ENCODE results near the gene IFNGR1.
"Not testable (repeated sequence)": the region's sequence is repeated elsewhere in the genome, so short reads cannot be mapped to it uniquely, and the experiment has no call there.

Gene IFNGR1

DNA sequence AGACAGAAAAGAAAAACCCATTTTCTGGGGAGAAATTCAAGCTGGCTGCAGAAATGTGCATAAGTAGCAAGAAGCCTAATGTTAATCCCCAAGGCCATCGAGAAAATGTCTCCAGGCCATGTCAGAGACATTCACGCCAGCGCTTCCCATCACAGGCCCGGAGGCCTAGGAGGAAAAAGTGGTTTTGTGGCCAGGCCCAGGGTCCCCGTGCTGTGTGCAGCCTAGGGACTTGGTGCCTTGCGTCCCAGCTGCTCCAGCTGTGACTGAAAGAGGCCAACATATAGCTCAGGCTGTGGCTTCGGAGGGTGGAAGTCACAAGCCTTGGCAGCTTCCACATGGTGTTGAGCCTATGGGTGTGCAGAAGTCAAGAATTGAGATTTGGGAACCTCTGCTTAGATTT, 10.9 kb downstream of the IFNGR1 start:
- no peak for DNase-seq

DNA sequence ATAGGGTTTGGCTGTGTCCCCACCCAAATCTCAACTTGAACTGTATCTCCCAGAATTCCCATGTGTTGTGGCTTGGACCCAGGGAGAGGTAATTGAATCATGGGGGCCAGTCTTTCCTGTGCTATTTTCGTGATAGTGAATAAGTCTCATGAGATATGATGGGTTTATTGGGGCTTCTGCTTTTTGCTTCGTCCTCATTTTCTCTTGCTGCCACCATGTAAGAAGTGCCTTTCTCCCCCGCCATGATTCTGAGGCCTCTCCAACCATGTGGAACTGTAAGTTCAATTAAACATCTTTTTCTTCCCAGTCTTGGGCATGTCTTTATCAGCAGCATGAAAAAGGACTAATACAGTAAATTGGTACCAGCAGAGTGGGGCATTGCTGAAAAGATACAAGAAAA, 11.7 kb downstream of the IFNGR1 start:
- not testable (repeated sequence) for DNase-seq

DNA sequence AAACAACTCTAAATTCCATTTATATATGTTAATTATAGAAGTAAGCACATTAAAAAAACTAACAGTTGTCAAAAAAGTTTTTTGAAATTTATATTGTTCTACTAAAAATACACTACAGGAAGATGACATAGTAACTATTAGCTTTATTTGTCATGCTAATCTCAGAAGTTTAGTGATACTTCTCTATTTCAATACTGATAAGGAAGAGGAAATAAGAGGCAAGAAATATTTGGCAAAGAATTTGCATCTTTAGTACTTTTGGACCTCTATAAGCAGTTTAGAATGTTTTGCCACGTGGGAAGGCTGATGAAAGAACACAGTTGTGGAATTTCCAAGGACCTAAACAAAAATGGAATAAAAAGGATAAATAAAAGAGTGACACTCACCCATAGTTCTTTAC, 12.6 kb downstream of the IFNGR1 start:
- DNase-seq = no peak

DNA sequence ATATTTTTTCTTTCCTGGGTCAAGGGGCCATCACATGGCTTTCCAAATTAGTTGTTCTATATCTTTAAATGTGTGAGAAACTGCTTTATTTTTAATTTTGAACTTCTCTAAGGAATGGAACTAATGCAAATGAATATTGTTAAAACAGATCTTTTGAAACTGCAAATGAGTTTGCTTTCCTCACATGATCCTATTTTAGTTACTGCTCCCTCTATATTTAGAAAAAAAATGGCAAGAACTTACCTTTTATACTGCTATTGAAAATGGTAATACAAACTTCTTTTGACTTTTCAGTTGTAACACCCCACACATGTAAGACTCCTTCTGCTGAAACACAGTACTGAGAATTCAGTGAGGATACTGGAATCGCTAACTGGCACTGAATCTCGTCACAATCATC, 15.9 kb downstream of the IFNGR1 start:
- DNase-seq = no peak

DNA sequence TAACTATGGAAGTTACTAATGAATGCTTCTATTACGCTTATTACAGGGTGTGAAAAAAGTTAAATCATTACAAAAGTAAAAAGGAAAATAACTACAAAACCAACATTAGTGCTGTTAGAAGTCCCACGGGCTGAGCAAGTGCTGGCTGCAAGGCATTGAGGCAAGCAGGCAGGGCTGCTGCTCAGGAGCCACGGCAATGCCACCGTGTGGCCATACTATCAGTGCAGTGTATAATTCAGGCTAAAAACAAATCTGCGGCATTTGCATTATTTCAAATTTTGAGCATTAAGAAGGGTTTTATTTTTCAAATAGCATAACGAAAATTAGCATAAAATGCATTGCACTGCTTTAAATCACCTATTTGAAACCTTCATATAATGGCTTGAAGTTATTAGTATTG, 17.1 kb downstream of the IFNGR1 start:
- DNase-seq = no peak

DNA sequence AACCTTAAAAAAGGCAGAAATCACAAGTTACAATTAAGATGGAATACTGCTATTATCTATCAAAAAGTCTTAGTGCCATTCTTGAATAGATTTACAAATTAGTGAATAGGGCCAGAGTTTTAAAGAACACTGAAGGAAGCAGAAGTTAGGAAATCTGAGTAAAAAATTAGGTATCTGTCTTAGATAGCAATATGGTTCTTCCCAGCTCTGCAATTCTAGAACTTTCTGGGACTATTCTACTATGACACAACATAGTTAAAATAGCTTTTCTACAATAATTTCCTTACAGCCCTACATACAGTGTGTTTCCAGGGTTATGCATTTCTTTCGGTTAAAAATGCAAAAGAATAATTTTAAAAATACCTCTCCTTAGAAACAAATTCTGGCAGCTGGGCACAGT, 18.2 kb downstream of the IFNGR1 start:
- DNase-seq = no peak

DNA sequence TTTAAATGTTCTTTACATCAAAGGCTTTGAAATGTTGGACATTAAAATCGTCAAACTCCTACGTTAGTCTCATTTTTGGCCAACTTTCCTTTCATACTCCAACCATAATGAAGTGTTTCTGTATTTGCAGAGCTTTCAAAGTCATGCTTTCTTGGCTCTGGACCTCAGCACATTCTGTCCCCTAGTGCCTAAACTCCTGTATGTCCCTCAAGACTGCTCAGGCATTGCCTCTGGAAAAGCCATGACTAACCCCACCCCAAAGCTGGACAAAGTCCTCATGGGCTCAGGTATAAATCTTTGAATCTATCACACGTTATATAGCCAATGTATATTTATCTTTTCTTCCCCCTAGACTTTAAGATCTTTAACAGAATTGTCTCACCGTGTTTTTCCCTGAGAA, 18.9 kb downstream of the IFNGR1 start:
- no peak for DNase-seq

DNA sequence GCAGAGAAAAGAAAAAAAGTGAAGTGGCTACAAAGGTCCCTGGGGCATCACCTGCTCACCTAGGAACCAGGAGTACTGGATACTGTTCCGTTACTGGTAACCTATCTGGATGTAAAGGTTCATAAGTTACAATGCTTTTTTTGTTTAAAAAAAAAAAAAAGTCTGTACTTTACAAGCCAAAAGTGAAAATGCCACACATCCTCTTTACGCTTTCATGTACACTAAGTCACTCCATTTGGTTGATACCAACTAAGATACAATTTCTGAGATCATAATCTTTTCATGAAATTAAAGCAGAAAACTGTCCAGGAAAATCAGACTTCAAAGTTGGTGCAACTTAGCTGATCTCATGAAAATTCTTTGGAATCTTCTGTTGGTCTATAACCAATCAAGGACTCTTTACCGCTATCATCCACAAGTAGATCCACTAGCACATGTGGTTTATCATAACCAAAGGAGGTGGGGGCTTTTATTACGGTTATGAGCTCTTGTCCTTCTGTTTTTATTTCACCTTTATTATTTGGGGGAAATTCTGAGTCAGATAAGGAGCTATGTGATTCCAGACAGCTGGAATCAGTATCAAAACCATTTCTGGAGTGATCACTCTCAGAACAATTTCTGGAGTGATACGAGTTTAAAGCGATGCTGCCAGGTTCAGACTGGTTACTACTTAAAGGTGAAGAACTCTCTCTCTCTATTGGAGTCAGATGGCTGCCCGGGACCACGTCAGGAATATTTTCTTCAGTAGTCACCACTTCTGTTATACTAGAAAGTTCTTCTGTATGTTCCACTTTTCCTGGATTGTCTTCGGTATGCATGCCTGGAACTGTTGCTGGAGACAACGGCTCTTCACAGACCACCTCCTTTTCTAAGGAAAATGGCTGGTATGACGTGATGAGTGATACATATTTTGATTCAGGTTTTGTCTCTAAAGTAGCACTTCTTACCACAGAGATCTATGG, 21.2 kb downstream of the IFNGR1 start:
- DNase-seq = no peak

DNA sequence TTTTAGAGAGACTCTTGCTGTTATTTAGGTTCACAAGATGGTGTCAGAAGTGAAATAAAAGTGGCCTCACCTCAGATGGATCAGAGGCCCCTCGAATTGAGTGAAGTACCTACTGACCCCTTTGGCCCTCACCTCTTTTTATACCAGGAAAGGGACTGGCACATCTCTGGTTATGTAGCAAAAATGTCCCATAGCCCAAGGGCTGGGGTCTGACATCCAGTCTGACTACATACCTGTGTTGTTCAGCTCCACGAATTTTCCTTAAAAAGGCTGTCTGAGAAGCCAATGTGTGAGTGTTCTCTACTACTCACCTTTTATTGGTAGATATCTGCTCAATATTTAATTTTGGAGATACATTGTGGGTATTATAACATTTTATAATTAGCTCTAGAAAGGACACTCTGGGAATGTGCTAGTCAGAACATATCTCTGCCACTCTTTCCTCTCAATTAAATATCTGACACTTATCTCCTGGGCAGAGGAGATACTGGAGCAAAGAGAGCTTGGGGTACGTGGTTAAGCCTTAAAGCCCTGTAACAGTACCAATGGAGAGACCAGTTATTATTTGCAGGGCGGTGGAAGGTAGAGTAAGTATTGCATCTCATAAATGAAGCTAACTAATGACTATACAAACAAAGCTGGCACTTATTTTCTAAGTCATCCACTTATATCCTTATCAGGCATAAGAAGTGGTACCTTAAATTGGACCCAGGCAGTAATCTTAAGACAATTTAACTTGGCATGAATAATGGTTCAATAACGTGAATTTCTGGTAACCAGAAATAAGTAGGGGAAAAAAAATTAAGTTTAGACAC, 25.7 kb downstream of the IFNGR1 start:
- DNase-seq = no peak

DNA sequence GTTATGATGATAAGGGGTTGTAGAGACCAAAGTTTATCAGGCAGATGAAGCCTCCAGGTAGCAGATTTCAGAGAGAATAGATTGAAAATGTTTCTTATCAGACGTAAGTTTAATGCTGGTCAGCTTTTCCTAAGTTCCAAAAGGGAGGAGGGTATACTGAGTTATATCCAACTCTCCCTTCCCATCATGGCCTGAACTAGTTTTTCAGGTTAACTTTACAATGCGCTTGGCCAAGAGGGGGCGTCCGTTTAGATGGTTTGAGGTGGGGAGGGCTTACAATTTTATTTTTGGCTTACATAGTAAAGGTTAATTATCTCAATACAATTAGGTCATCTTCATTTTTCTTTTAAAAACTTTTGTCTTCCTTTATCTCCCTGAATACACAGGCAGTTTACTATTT, 26.4 kb downstream of the IFNGR1 start:
- no peak for DNase-seq

DNA sequence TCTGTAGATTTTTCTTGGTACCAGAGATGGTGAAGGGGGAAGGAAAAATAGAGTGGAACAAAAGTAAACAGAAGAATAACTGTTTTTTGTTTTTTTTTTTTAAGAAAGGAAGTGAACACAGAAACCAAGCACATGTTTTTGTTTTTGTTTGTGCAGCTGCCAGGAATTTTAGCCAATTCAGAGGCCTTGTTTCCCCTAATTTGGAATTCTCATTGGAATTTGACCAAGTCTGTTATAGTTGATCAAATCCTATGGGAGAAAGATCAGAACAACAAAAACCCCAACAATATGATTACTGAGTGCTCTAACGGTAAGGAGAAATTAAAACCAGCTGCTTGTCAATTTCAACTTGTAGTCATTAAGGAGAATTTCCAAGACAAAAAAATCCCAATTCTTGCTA, 27.5 kb downstream of the IFNGR1 start:
- no peak for DNase-seq

DNA sequence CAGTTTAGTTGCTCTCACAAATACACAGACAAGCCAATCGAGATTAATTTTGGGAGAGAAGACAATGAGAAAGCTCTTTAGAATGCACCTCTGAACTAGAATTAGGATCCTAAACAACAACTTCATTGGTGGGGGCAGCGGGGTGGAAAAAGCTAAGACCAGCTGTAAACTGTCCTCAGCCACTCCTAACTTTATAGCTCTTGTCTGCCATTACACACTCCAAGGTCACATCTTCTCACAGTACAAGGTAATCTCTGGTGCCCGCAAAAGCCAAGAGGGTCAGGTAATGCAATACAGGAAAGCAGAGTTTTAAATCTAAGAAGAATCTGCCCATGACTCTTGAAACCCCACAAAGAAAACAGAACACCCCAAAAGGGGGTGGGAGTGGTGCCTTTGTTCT, 27.9 kb downstream of the IFNGR1 start:
- no peak for DNase-seq

DNA sequence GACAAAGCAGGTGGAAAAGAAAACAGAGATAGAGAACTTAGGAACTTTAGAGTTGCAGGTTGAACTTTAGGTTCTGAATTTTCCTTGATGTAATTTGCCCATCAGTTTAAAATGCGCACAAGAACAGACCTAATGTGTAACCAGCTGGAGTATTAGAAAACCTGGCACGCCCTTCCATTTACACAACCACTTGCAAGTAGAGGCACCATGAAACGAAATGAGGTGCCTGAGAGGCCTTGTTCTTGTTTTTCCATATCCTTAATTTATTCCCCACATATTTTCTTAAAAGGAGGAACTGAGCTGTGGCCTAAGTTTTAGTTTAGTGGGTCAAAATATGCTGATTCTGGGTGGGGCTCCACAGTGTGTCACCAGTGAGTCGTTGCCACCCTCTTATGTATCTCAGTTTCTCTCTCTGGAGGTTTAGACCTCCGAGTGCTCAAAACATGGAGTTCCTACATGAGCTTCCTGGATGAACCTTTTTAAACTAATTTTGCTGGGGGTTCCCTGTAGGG, 28.5 kb downstream of the IFNGR1 start:
- DNase-seq = no peak

DNA sequence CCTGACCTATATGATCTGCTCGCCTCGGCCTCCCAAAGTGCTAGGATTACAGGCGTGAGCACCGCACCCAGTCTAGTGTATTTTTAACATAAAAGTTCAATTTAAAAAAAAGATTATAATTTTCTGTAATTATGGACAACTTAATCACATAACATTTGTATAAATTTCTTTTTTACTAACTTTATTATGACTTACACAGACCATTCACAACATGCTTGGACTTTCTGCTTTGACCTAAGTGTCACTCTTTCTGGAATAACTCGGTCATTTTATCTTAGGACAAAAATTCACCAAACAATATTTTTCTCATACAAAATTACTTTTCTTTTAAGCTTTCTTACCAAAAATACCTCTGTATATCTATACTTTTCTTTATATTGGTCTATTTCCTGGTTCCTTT, 30.3 kb downstream of the IFNGR1 start:
- DNase-seq = no peak

DNA sequence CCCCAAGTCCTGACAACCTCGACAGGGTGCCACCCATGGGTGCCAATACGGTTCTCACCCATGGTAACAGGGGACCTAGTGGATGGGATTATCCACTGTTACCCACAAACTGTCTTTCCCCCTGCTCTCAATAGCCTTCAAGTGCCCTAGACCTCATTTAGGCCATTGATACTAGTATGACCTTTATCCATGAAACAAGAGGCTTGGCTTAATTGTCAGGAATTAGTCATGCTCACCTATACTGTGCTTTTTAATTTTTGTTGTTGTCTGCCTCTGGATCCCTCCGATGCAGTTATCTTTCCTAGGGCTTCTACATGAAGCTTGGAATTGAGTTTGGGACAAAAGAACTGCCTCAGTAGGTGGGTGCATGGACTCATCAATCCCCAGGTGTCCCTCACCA, 33.9 kb downstream of the IFNGR1 start:
- DNase-seq = no peak

DNA sequence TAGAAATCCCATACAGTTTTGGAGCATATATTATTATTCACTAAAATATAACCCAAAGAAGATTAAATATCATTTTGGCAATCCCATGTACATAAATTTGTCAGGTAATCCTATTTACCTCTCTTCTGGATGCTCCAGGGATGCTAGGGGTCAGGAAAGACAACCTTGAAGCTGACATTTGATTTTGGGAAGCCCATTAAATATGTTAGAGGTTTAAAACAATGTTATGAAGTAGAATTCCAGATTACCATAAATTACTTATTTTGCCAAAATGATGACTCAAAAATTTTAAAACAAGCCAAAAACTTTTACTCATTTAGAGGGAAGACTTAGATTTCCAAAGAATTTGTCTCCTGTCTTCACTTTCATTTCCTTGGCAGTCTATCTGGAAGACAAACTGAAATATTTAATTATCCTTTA, 36.5 kb downstream of the IFNGR1 start:
- DNase-seq = no peak

DNA sequence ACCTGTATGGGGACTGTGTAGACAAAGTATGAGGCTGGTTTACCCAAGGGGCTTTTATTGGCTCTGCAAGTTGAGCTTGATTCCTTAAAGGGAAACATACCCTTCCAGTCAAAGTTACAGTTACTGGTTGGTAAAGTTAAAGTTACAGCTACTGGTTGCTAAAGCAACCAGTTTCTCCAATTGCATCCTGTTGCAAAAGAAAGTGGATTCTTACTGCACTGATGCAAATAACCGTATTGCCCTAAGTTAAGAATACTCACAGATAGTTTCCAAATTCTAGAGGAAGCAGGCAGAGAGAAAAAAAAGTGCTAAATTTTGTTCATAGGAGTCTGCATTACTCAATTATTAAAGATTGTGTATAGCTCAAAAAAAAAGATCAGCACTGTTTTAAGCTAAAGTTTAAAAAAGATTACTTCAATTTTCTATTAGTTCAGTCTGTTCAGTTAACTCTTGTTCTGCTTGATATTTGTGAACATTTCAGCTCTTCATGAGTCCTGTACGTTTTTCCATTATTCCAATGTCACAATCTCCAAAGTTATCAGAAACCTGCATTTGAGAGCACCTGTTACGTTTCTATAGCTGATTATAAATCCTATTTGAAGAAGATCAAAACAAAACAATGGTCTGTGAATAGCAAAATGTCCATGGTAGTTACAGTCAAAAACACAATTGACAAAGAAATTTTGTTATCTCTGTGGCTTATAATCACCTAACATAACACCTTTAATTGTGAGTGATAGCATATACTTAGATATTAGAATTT, 37.1 kb downstream of the IFNGR1 start:
- no peak for DNase-seq

DNA sequence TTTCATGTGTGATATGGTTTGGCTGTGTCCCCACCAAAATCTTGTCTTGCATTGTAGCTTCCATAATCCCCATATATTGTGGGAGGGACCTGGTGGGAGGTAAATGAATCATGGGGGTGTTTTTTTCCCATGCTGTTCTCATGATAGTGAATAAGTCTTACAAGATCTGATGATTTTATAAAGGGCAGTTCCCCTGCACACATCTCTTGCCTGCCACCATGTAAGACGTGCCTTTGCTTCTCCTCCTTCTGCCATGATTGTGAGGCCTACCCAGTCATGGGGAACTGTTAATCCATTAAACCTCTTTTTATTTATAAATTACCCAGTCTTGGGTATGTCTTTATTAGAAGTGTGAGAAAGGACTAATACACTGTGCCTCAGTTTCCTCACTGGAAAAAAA, 41.6 kb downstream of the IFNGR1 start:
- DNase-seq = no peak

DNA sequence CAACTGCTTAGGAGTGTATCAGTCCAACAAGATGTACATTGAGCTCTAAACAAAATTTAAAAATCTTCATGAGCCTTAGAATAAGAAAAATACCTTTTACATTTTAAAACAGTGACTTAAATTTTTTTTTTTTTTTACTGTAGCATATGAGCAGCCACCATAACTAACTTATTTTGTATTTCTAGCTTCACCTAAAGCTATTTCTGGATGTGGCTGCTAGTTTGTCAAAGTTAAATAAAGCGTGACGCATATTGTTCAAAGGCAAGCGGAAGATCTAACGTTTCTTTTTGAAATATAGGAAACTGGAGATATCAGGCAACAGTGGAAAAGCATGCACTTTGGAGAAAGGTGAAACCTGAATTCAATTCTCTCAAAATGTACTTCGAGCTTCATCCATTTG, 42.5 kb downstream of the IFNGR1 start:
- DNase-seq = no peak

DNA sequence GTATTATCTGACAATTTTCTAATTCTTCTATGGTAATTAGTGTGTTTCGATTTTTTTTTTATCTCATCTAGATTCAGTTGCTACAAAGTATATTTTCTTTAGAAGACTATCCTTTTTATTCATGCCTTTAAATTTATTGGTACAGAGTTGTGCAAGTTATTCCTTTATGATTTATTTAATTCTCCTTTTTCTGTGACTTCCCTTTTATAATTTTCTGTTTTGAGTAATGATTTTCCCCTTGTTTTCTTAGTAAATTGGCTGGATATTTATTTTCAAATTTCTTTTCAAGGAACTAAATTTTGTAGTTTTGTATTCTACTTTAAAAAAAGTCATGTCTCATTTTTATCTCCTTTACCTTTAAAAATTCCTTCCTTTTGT, 43.3 kb downstream of the IFNGR1 start:
- DNase-seq = no peak

DNA sequence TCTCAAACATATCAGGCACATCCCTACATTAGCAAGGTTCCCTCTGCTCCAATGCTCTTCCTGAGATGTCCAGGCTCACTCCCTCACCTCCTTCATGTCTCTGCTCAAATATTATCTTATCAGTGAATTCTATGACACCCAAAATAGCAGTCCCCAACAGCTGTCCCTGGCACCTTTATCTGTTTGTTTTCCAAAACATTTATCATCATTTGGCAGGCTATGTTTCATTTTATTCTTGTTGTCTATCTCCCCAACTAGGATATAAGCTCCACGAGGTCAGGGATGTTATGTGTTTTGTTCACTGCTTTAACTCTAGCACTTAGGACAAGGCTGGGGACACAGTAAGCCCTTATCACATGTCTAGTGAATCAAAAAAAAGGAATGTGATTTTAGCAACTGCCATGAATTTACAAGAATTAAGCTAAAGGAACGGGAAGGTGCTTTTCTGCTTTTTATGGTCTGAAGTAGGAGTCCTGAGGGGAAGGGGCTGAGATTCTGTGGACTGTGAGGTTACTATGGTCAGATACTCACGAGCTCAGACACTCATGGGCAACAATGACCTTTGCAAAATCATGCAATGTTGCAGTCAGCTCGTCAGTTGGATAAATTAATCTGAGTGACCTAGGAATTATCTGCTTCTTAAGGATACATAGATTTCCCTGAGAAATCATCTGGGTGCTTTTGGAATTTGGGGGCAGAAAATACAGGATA, 43.9 kb downstream of the IFNGR1 start:
- DNase-seq = no peak

DNA sequence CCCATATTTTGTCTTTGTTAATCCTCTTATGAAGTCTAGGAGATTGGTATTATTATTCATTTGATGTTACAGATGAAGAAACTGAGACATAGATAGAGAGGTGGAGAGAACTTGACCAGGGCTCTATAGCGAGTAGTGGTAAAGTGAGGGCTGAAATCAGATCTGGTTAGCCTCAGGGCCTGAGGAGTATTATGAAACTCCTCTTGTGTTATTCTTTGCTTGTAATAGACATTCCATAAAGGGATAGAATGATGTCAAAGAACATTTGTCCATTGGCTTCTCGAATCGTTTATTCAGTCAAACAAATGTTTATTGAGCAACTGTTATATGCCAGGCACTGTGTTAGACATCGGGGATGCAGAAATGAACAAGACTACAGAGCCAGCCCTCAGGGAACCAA, 45.7 kb downstream of the IFNGR1 start, which contains the start of gene IL22RA2:
TSS of gene IL22RA2 (minus strand) at position 144 of the 400 bp plus-strand sequence. CDS start 11,895 bp downstream, outside the sequence.
- DNase-seq = no peak

All from activated effector memory CD4-positive, alpha-beta T cell treated with Interleukin-2 at 50 U/mL for 16 hours (primary cell).